Colonic mucosa (tissue), 4 donors: ENCODE data around the gene GRIN2A. TPM values are rescaled to one million over a fixed set of nuclear protein-coding genes. Genes with fewer than 3 reads are reported as not detected.

ENCODE experiments used
- DNase-seq: peaks from one replicate; pipeline ENCODE4 v3.0.0-alpha.2; 2020
- H3K27ac ChIP-seq: fragments of 200-600 bp; one replicate; pipeline ENCODE4 v1.8.0; 2021
- H3K27me3 ChIP-seq: fragments of 200-600 bp; one replicate; pipeline ENCODE4 v1.8.0; 2021
- H3K36me3 ChIP-seq: fragments of 200-600 bp; one replicate; pipeline ENCODE4 v1.8.0; 2021
- H3K4me1 ChIP-seq: fragments of 200-600 bp; one replicate; pipeline ENCODE4 v1.8.0; 2021; ENCODE audit warnings: mild to moderate bottlenecking
- H3K4me3 ChIP-seq: fragments of 200-600 bp; one replicate; pipeline ENCODE4 v1.8.0; 2021
- H3K9ac ChIP-seq, 2 donors: one replicate each; pipeline ENCODE4 v1.7.0; 2013; ENCODE audit warnings: control low read depth in 2 of 2, low read depth in 2 of 2, low read length in 2 of 2
- H3K9me3 ChIP-seq: fragments of 200-600 bp; one replicate; pipeline ENCODE4 v1.8.0; 2021
- intact Hi-C: fragments of 100-400 bp; cut with DNase I; formaldehyde crosslinking; loops from one replicate; pipeline ENCODE4 v1.14.1; 2022
- total RNA-seq, 2 donors: library from RNA; stranded (reverse); fragmentation: NEBNext Ultra II Directional in 1 of 2; extraction: Animal tissue kit (Norgen Biotek cat#: 25700) in 1 of 2; gene quantifications; one replicate each; pipeline ENCODE4 v1.2.1, GENCODE V29; 2021
- TF ChIP-seq, protein P1 (sequence below): fragments of 200-600 bp; IDR thresholded peaks from one replicate; pipeline ENCODE4 v1.8.0; 2022; ENCODE audit warnings: antibody characterized with exemption, mild to moderate bottlenecking
- donor health status: healthy.
- donor health status: DM: no; HTN: no; CAD: no.
- donor health status: DM: no; HTN: no; CAD: no.

The GRIN2A gene
- total RNA-seq, 2 donors from 2014 or later, result 0.15 to 0.40 TPM

DNA sequence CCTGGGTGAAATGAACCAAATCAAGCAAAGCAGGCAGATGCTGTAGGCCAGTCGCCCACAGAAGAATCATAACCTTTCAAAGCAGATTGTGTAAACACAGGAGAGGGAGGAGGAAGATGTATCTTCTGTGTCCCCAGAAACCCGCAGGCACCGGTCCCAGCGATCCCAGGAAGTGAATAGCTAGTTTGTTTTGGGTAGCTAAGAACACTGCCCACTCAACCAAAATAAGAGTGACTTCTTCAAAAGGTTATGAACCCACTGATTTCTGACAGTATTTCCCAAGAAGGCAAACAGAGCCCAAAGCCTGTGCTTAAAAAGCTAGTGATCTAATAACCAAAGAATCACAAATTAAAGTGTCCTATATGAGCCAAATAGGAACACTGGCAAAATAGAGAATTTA is 67.8 kb downstream of the GRIN2A start:
- no peaks in the 10 kb centered on the region for H3K4me1 ChIP-seq
- H3K36me3 ChIP-seq, result no peaks in the 10 kb centered on the region
- no peaks in the 10 kb centered on the region for H3K27me3 ChIP-seq
- DNase-seq, result no peak
- TF ChIP-seq, protein P1, sequence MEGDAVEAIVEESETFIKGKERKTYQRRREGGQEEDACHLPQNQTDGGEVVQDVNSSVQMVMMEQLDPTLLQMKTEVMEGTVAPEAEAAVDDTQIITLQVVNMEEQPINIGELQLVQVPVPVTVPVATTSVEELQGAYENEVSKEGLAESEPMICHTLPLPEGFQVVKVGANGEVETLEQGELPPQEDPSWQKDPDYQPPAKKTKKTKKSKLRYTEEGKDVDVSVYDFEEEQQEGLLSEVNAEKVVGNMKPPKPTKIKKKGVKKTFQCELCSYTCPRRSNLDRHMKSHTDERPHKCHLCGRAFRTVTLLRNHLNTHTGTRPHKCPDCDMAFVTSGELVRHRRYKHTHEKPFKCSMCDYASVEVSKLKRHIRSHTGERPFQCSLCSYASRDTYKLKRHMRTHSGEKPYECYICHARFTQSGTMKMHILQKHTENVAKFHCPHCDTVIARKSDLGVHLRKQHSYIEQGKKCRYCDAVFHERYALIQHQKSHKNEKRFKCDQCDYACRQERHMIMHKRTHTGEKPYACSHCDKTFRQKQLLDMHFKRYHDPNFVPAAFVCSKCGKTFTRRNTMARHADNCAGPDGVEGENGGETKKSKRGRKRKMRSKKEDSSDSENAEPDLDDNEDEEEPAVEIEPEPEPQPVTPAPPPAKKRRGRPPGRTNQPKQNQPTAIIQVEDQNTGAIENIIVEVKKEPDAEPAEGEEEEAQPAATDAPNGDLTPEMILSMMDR, result no peak
- H3K9ac ChIP-seq, result no peak overlapping the region
- H3K27ac ChIP-seq, result no peak overlapping the region
- no peak overlapping the region for H3K4me3 ChIP-seq
- H3K9me3 ChIP-seq, result no peaks in the 10 kb centered on the region
- intact Hi-C loops, result no loop called here

DNA sequence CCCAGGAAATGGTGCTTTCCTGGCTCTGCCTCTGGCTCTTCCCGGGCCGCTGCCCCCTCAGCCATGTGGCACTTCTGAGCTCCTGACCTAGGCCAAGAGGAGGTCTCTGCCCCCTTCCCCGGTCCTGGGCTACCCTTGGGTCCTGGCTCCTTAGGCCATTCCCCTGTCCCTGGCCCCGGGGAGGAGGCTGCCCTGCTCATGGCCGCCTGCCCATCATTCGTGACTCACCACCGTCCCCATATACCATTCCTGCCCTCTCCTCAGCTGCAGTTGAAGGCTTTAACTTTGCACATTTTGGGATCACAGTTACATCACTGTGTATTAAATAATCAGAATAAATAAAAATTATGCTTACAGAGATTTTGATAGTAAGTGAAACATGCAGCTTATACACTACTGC is 69.0 kb downstream of the GRIN2A start:
- no peaks in the 10 kb centered on the region for H3K4me1 ChIP-seq
- H3K27me3 ChIP-seq, result no peaks in the 10 kb centered on the region
- H3K9me3 ChIP-seq, result no peaks in the 10 kb centered on the region
- H3K9ac ChIP-seq, result no peak overlapping the region
- no peak overlapping the region for H3K27ac ChIP-seq
- intact Hi-C loops, result no loop called here
- no peak for DNase-seq
- H3K36me3 ChIP-seq, result no peaks in the 10 kb centered on the region
- TF ChIP-seq, protein P1, result no peak
- no peak overlapping the region for H3K4me3 ChIP-seq

DNA sequence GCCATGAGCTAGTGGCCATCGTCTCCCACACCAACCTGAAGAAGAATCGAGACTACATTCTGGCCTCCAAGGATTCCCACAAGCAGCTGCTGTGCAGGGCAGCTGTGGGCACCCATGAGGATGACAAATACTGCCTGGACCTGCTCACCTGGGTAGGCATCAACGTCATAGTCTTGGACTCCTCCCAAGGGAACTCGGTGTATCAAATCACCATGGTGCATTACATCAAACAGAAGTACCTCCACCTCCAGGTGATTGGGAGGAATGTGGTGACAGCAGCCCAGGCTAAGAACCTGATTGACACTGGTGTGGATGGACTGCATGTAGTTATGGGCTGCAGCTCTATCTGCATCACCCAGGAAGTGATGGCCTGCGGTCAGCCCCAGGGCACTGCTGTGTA is 70.2 kb downstream of the GRIN2A start:
- Histone ChIP-seq H3K36me3 (no peaks in the 10 kb centered on the region), H3K9me3 (no peaks in the 10 kb centered on the region), H3K9ac (no peak overlapping the region), H3K4me3 (no peak overlapping the region), H3K4me1 (no peaks in the 10 kb centered on the region), H3K27me3 (no peaks in the 10 kb centered on the region), H3K27ac (no peak overlapping the region)
- no peak for DNase-seq
- intact Hi-C loops, result no loop called here
- TF ChIP-seq, protein P1, result no peak

DNA sequence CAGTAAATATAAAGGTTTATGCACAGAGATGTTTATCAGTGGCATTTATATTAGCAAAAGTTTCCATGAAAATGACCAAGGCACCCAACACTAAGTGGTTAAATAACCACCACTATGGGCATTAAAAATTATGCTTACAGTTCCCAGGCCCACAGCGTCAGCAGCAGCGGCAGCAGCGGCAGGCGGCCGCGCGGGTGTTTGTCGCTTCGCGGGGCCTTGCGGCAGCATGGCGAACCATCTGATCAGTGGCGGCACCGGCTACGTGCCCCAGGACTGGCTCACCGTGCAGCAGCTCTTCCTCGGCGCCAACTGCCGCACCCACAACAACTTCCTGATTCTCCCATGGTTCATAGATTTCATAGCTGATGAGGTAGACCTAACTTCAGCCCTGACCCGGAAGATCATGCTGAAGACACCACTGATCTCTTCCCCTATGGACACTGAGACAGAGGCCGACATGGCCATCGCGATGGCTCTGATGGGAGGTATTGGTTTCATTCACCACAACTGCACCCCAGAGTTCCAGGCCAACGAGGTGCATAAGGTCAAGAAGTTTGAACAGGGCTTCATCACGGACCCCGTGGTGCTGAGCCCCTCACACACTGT is 71.0 kb downstream of the GRIN2A start:
- Histone ChIP-seq H3K9ac (no peak overlapping the region), H3K4me1 (no peaks in the 10 kb centered on the region), H3K27ac (no peak overlapping the region), H3K27me3 (no peaks in the 10 kb centered on the region), H3K9me3 (no peaks in the 10 kb centered on the region), H3K4me3 (no peak overlapping the region), H3K36me3 (no peaks in the 10 kb centered on the region)
- DNase-seq, result no peak
- intact Hi-C loops, result no loop called here
- TF ChIP-seq, protein P1, result no peak

DNA sequence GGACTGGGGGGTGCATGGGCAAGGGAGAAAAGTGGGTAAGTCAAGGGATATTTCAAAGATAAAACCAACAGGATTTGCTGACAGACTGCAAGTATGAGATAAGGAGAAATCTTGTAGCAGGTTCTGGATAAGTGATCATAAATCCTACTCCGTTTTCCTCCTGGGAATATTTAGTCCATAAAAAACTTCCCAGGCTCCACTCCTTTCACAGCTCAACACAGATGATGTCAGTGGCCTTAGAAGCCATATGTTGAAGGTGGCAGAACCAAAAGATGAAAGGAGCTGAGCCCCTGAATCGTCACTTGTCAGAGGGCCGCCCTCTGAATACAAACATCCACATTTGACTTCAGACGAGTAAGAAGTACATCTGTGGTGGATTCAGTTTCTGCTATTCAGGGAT is 71.7 kb downstream of the GRIN2A start:
- Histone ChIP-seq H3K9ac (no peak overlapping the region), H3K27ac (no peak overlapping the region), H3K27me3 (no peaks in the 10 kb centered on the region), H3K9me3 (no peaks in the 10 kb centered on the region), H3K36me3 (no peaks in the 10 kb centered on the region), H3K4me1 (no peaks in the 10 kb centered on the region), H3K4me3 (no peak overlapping the region)
- intact Hi-C loops, result no loop called here
- TF ChIP-seq, protein P1, result no peak
- no peak for DNase-seq
